HUDEP-2 (cell line): ENCODE measurements around the gene TEKT5.

Experiments used
- DNase-seq, 76 experiments: peaks; one replicate each; lab custom pipeline; 2025; ENCODE audit not compliant: unreplicated experiment in 76 of 76; lab: John Stamatoyannopoulos, UW

The TEKT5 gene

GRCh38 chr16:10584981-10585438 is 109.7 kb downstream of the TEKT5 start:
- DNase-seq: no peak

DNA sequence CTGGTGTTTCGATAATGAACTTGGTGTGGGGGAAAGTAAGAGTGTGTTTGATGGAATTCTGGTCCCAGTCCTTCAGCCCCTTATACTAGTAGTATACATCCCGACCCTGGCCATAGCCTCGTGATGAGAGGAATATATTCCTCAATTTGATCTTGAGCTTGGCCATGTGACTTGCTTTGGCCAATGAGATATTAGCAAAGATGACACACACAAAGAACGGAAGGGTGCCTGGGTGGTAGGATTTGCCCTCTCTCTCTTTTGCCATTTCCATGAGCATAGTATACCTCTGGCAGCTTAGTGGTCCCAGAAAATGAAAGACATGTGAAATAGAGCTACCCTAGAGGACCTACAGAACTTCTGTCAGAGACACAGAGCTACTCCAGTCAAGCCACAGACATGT is 111.5 kb downstream of the TEKT5 start:
- no peak for DNase-seq

DNA sequence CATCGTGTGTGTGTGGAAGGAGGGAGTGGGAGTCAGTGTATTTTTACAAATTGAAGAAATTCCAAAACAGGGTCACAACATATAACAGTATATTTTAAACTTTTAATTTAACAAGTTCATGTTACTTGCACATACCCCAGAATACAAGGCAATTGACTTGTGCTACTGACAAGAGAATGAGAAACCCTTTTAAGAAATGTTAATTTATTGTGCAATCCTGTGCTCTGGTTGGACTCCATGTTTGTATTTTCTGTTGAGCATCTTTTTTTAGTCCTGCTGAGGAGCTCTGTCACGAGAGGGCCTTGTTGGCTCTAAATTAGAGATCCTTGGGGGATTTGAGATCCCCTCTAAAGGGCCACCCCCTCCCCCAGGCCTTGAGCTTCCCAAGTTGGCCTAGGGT is 113.2 kb downstream of the TEKT5 start:
- no peak for DNase-seq

GRCh38 chr16:10580883-10581247 is 113.9 kb downstream of the TEKT5 start:
- DNase-seq: no peak

DNA sequence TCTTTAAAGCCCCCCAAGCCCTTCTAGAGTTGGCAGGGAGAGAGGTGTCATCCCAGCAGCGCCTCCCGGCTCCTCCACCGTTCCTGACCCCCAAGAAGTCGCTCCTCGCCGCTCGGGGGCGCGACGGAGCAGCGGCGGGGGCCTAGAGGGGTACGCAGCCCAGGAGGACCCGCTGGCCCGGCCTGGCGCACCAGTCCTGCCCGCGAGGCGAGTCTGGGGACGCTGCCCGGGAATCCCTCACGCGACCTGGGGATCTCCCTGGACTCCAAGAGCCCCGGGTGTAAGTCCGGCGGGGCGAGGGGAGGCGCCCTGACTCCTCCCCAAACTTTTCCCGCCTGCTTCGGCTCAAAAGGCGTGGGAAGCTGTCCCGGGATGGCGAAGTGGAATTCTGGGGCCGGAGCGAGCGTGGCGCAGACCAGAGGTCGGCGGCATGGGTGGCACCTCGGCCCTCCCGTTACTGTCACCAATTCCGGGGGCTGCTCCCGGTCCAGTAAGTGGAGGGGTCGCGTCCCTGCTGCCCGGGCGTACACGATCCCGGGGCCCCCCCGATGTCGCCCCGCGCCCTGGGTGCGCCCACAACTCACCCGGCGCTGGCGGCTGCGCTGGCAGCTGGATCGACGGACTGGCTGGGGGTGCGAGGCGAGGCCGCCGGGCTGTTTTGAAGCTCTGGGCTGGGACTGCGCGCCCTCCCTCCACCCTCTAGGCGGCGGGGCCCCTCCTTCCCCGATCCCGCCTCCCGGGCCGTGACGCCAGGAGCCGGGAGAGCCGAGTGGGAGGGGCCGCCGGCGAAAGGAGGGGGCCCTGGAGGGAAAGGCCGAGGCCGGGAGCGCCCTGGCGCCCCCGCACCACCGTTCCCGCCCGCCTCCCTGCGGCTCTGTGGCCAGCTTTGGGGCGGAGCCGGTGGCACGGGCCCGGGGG is 114.5 kb downstream of the TEKT5 start, which contains the start of gene EMP2:
Gene EMP2 (minus strand): TSS at position 634 of the 918 bp plus-strand sequence. CDS start 32,981 bp downstream, outside the sequence.
- peak in 46 of 76 experiments; percentile 4 to 65 (median 34) for DNase-seq

DNA sequence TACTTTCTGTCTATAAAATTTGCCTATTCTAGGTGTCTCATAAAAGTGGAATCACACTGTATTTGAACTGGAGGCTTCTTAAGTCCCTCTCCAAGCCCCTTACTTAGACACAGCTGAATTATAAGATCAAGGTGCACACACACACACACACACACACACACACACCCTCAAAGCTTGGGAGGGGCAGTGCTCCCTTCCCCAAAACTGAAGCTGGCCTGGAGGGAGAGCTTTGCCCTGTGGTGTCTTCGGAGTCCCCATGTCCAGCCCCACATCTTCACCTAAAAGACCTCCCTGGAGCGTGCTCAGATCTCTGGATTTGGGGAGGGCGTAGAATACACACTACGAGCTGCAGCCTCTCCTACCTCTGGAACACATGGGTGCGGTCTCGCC is 115.2 kb downstream of the TEKT5 start:
- DNase-seq: no peak

DNA sequence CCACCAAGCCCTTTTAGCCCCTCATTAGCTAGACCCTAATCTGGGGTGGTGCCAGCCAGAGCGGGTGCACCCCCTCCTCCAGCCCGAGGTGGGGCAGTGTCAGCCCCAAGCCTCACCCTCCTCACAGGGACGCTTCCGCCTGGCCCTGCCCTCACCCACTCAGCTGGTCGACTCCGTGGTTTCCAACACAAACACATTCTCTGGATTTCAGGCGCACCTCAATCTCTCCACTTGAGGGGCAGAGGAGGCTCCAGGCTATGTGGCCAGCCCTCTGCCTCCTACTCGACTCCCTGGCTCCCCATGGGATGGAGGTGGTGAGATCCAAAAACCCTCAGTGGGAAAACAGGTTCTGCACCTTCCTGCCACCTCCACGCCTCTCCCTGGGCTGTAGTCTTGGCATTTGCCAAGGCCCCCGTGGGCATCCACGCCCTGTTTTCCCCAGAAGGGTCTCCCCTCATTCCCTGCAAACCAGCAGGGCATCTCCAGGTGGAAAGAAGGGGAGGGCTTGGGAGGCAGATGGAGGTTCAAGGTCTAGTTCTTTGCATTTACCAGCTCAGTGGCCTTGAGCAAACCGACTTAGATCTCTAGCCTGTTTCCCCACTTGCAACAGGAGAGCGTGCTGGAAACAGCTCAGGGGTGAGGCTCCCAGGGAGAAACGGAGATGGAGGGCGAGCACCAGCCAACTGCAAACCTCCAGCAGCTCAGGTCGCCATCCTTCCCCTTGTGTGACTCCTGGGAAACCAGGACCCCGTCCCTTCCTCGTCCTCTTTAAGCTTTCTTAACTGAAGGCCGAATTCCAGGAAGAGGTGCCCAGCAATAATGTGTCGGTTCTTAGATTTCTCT is 116.0 kb downstream of the TEKT5 start:
- no peak for DNase-seq
